Stimulated activated memory B cell treated with anti-CD40 and anti-IgM and Interleukin-4, amounts not matched to agents 10 μg/mL and 1 μg/mL and 100 μg/mL, for 72 hours (primary cell): ENCODE data around the gene HTR2C.
"Not testable (repeated sequence)": the region's sequence is repeated elsewhere in the genome, so short reads cannot be mapped to it uniquely, and the experiment has no call there.

ENCODE experiments used
- ATAC-seq: fragments of 150-1000 bp; cut with Tn5 transposase; 2 replicates; pipeline ENCODE4 v1.10.0; 2021
- H3K27ac Mint-ChIP-seq: one replicate; pipeline ENCODE4 v1.8.0; 2022; ENCODE audit warnings: mild to moderate bottlenecking, mixed read lengths
- H3K27me3 Mint-ChIP-seq: one replicate; pipeline ENCODE4 v1.8.0; 2022; ENCODE audit warnings: mixed read lengths
- H3K36me3 Mint-ChIP-seq: one replicate; pipeline ENCODE4 v1.8.0; 2022; ENCODE audit warnings: mixed read lengths
- H3K4me1 Mint-ChIP-seq: one replicate; pipeline ENCODE4 v1.8.0; 2022; ENCODE audit warnings: mixed read lengths
- H3K4me3 Mint-ChIP-seq: one replicate; pipeline ENCODE4 v1.8.0; 2022; ENCODE audit warnings: mild to moderate bottlenecking, moderate library complexity, mixed read lengths
- H3K9me3 Mint-ChIP-seq: one replicate; pipeline ENCODE4 v1.8.0; 2022; ENCODE audit warnings: mixed read lengths

The HTR2C gene

GRCh38 chrX:114626323-114626722 is 42.4 kb downstream of the HTR2C start:
- H3K27me3 Mint-ChIP-seq, result no peaks in the 10 kb centered on the region
- no peaks in the 10 kb centered on the region for H3K4me1 Mint-ChIP-seq
- H3K9me3 Mint-ChIP-seq, result no peaks in the 10 kb centered on the region
- no peak overlapping the region for H3K27ac Mint-ChIP-seq
- H3K36me3 Mint-ChIP-seq, result no peaks in the 10 kb centered on the region
- ATAC-seq, result no peak
- no peak overlapping the region for H3K4me3 Mint-ChIP-seq

DNA sequence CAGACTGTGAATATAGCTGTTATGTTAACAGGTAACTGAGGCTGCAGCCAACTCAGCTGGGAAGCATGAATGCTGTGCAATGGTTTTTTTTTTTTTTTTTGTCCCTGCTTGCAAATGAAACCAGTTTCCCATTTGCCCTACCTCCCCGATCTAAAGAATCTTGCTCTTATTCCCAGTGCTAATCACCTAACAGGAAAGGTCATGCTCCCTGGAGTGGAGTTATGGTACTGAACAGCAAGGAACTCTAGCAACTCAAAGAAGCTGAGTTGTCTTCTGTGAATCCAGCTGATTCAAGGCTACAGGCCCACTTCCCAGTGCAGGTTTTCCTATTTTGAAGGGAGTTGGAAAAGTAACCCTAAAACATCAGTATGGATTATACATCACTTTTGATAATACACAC is 52.1 kb downstream of the HTR2C start:
- H3K9me3 Mint-ChIP-seq, result peaks cover 2% of the 10 kb centered on the region
- no peaks in the 10 kb centered on the region for H3K27me3 Mint-ChIP-seq
- ATAC-seq, result no peak
- no peak overlapping the region for H3K4me3 Mint-ChIP-seq
- no peak overlapping the region for H3K27ac Mint-ChIP-seq
- H3K4me1 Mint-ChIP-seq, result no peaks in the 10 kb centered on the region
- no peaks in the 10 kb centered on the region for H3K36me3 Mint-ChIP-seq

DNA sequence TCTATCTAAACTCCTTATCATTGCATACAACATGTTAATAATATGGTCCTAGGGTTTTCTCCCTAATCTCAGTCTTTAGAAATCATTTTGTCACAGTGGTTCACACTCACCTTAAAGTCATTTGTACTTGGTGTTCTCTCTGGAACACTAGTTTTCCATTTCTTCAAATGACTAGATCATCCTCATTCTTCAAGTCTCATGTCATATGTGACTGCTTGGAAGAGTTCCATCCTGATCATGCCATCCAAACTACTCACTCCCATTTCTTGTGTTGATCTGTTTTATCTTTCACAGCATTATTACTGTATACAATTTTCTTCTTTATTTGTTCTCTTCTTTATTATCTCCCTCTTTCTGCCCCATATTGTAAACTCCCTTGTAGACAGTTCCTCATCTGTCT is 66.5 kb downstream of the HTR2C start:
- no peaks in the 10 kb centered on the region for H3K4me1 Mint-ChIP-seq
- no peaks in the 10 kb centered on the region for H3K36me3 Mint-ChIP-seq
- no peak for ATAC-seq
- H3K4me3 Mint-ChIP-seq, result no peak overlapping the region
- H3K9me3 Mint-ChIP-seq, result no peaks in the 10 kb centered on the region
- H3K27me3 Mint-ChIP-seq, result no peaks in the 10 kb centered on the region
- H3K27ac Mint-ChIP-seq, result no peak overlapping the region

DNA sequence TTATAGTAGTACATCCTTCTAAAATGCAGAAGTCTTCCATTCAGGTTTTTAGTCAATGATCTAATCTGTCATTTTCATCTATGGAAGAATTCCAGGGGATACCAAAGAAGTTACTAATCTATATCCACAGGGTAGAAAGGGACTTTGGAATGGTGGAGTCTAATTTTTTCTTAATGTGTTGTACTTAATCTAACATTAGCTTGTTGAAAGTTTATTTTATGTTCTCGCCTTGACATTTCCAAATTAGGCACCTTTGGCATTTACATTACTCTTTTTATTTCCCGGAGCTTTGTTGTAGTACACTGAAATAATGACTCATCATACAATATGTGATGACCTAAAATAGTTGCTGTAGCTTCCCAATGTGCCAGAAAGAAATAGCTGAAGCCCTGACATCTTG is 91.5 kb downstream of the HTR2C start:
- Mint-ChIP-seq H3K4me1 (no peaks in the 10 kb centered on the region), H3K27ac (no peak overlapping the region), H3K36me3 (no peaks in the 10 kb centered on the region), H3K4me3 (no peak overlapping the region), H3K27me3 (no peaks in the 10 kb centered on the region), H3K9me3 (no peaks in the 10 kb centered on the region)
- no peak for ATAC-seq

DNA sequence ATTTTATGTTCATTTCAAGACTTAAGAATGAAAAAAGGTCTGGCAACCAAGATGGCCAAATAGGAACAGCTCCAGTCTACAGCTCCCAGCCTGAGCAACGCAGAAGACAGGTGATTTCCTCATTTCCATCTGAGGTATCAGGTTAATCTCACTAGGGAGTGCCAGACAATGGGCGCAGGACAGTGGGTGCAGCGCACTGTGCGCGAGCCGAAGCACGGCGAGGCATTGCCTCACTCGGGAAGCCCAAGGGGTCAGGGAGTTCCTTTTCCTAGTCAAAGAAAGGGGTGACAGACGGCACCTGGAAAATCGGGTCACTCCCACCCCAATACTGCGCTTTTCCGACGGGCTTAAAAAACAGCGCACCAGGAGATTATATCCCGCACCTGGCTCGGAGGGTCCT is 116.6 kb downstream of the HTR2C start:
- ATAC-seq, H3K4me3 Mint-ChIP-seq, H3K27ac Mint-ChIP-seq, H3K27me3 Mint-ChIP-seq, H3K9me3 Mint-ChIP-seq, H3K36me3 Mint-ChIP-seq, H3K4me1 Mint-ChIP-seq: not testable (repeated sequence)

GRCh38 chrX:114709406-114709805 is 125.5 kb downstream of the HTR2C start:
- H3K4me1 Mint-ChIP-seq, result no peaks in the 10 kb centered on the region
- H3K36me3 Mint-ChIP-seq, result no peaks in the 10 kb centered on the region
- no peaks in the 10 kb centered on the region for H3K27me3 Mint-ChIP-seq
- H3K9me3 Mint-ChIP-seq, result no peaks in the 10 kb centered on the region
- no peak overlapping the region for H3K4me3 Mint-ChIP-seq
- no peak overlapping the region for H3K27ac Mint-ChIP-seq
- ATAC-seq, result no peak

GRCh38 chrX:114710571-114710970 is 126.7 kb downstream of the HTR2C start:
- H3K9me3 Mint-ChIP-seq, result no peaks in the 10 kb centered on the region
- no peak overlapping the region for H3K27ac Mint-ChIP-seq
- no peak for ATAC-seq
- H3K4me1 Mint-ChIP-seq, result no peaks in the 10 kb centered on the region
- H3K4me3 Mint-ChIP-seq, result no peak overlapping the region
- H3K27me3 Mint-ChIP-seq, result no peaks in the 10 kb centered on the region
- H3K36me3 Mint-ChIP-seq, result no peaks in the 10 kb centered on the region

GRCh38 chrX:114712466-114712865 is 128.6 kb downstream of the HTR2C start:
- H3K36me3 Mint-ChIP-seq, result no peaks in the 10 kb centered on the region
- ATAC-seq, result no peak
- H3K4me3 Mint-ChIP-seq, result no peak overlapping the region
- no peak overlapping the region for H3K27ac Mint-ChIP-seq
- H3K9me3 Mint-ChIP-seq, result no peaks in the 10 kb centered on the region
- H3K4me1 Mint-ChIP-seq, result no peaks in the 10 kb centered on the region
- H3K27me3 Mint-ChIP-seq, result no peaks in the 10 kb centered on the region

DNA sequence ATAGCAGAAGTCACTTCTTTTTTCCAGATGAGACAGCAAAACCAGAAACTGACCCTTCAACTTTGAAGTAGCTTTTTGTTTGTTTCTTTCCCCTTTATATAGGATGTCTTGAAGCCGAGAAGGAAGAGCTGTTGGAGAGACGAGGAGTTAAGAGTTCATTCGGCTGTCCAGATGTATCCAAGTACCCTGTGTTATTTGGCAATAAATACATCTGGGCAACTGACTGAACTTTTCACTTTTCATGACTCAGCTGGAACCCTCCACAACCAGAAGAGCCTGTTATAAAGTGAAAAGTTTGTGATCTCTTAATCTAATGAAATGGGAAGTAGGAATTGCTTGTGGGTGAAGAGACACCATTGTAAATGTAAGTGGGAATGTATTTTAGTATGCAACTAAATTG is 131.2 kb downstream of the HTR2C start:
- Mint-ChIP-seq H3K27me3 (no peaks in the 10 kb centered on the region), H3K4me3 (no peak overlapping the region)

GRCh38 chrX:114717921-114718320 is 134.0 kb downstream of the HTR2C start:
- no peak overlapping the region for H3K27ac Mint-ChIP-seq

More for the DNA sequence above, 131.2 kb downstream of the HTR2C start:
- no peaks in the 10 kb centered on the region for H3K36me3 Mint-ChIP-seq
- H3K4me1 Mint-ChIP-seq, result no peaks in the 10 kb centered on the region
- no peak overlapping the region for H3K27ac Mint-ChIP-seq
- H3K9me3 Mint-ChIP-seq, result peaks cover 2% of the 10 kb centered on the region
- no peak for ATAC-seq

DNA sequence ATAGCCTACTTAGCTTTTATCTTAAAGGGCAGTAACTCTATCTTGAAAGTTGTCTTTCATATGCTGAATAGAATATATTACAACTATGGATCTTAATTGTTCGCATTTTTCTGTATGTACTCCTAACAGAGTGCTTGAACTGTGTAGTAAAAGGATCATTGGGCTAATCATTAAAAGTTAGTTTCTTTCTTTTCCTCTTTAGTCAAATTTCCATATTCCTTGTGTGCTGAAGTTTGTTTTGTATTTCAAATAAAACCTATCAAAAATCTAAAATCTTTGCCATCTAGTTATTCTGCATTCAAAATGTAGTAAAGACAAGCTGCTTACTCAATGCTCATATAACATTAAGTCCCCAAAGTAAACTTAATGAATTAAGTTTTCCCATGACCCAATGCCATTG is 182.7 kb downstream of the HTR2C start:
- H3K4me1 Mint-ChIP-seq, result no peaks in the 10 kb centered on the region
- no peak for ATAC-seq
- H3K9me3 Mint-ChIP-seq, result peaks cover 8% of the 10 kb centered on the region
- no peaks in the 10 kb centered on the region for H3K36me3 Mint-ChIP-seq
- no peak overlapping the region for H3K27ac Mint-ChIP-seq
- H3K4me3 Mint-ChIP-seq, result no peak overlapping the region
- H3K27me3 Mint-ChIP-seq, result no peaks in the 10 kb centered on the region

More at GRCh38 chrX:114717921-114718320, 134.0 kb downstream of the HTR2C start:
- Mint-ChIP-seq H3K4me3 (no peak overlapping the region), H3K27me3 (no peaks in the 10 kb centered on the region), H3K4me1 (no peaks in the 10 kb centered on the region), H3K36me3 (no peaks in the 10 kb centered on the region), H3K9me3 (peaks cover 3% of the 10 kb centered on the region)
- no peak for ATAC-seq

GRCh38 chrX:114774691-114775090 is 190.8 kb downstream of the HTR2C start:
- Mint-ChIP-seq H3K27ac (no peak overlapping the region), H3K36me3 (no peaks in the 10 kb centered on the region), H3K4me3 (no peak overlapping the region), H3K9me3 (peaks cover 5% of the 10 kb centered on the region), H3K27me3 (no peaks in the 10 kb centered on the region), H3K4me1 (no peaks in the 10 kb centered on the region)
- no peak for ATAC-seq

- H3K4me3 Mint-ChIP-seq, result no peak overlapping the region
- ATAC-seq, result no peak
- no peaks in the 10 kb centered on the region for H3K36me3 Mint-ChIP-seq
- no peaks in the 10 kb centered on the region for H3K9me3 Mint-ChIP-seq
- H3K4me1 Mint-ChIP-seq, result no peaks in the 10 kb centered on the region
- H3K27ac Mint-ChIP-seq, result no peak overlapping the region
- H3K27me3 Mint-ChIP-seq, result no peaks in the 10 kb centered on the region
Observed at GRCh38 chrX:114782925-114783324, 199.0 kb downstream of the HTR2C start.

GRCh38 chrX:114787061-114787460 is 203.2 kb downstream of the HTR2C start:
- Mint-ChIP-seq H3K36me3 (no peaks in the 10 kb centered on the region), H3K27me3 (no peaks in the 10 kb centered on the region), H3K4me3 (no peak overlapping the region), H3K27ac (no peak overlapping the region), H3K4me1 (no peaks in the 10 kb centered on the region), H3K9me3 (no peaks in the 10 kb centered on the region)
- no peak for ATAC-seq

GRCh38 chrX:114797494-114797893 is 213.6 kb downstream of the HTR2C start:
- no peaks in the 10 kb centered on the region for H3K27me3 Mint-ChIP-seq
- H3K27ac Mint-ChIP-seq, result no peak overlapping the region
- no peak overlapping the region for H3K4me3 Mint-ChIP-seq
- no peaks in the 10 kb centered on the region for H3K9me3 Mint-ChIP-seq
- no peak for ATAC-seq
- H3K4me1 Mint-ChIP-seq, result no peaks in the 10 kb centered on the region
- no peaks in the 10 kb centered on the region for H3K36me3 Mint-ChIP-seq

DNA sequence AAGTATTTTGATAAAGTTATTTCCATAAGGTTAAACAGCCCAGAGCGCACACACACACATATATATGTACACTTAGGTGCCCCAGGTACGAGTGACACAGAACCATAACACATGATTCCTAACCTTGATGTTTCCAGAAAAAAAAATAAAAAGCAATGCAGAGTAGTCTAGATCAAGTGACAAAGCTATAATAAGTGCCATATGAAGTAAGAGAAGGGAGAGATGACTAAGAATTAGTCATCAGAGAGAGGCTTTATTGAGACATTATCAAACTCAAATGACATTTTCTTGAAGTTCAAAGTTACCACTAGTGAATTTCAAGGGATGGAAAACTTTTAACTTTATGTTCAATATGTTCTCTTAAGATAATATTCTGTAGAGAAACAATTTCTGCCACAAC is 215.0 kb downstream of the HTR2C start:
- Mint-ChIP-seq H3K27ac (no peak overlapping the region), H3K4me1 (no peaks in the 10 kb centered on the region), H3K9me3 (no peaks in the 10 kb centered on the region), H3K4me3 (no peak overlapping the region), H3K36me3 (no peaks in the 10 kb centered on the region), H3K27me3 (no peaks in the 10 kb centered on the region)
- ATAC-seq, result no peak

DNA sequence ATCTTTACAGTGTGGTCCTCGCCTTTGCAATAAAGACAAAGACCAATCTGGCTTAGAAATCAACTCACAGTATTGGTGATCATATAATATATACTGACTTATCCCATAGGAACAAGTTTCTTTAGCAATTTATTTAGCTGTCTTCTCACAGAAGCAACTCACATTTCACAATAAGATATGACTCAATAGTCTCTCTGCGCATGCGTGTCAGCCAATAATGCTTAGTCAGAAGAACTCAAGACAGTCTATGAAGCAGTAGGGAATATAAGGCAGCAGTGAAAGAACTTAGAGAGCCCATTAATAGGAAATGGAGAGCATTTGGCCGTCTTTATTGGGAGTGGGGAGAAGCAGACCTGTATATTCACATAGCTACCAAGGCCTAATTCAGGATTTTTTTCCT is 216.8 kb downstream of the HTR2C start:
- Mint-ChIP-seq H3K27me3 (no peaks in the 10 kb centered on the region), H3K4me1 (no peaks in the 10 kb centered on the region), H3K36me3 (no peaks in the 10 kb centered on the region), H3K9me3 (no peaks in the 10 kb centered on the region), H3K27ac (no peak overlapping the region), H3K4me3 (no peak overlapping the region)
- ATAC-seq, result no peak
